ENCODE measurements around the gene MEIS2.

MEIS2 gene

GRCh38 chr15:36933255-36933990 is 166.9 kb downstream of the MEIS2 start:
- H3K4me1 Mint-ChIP-seq = peaks cover 16% of the 10 kb centered on the region
- peaks cover 71% of the 10 kb centered on the region for H3K36me3 Mint-ChIP-seq (ENCODE audit: low read depth)
- H3K4me3 Mint-ChIP-seq = no peak overlapping the region
- no peaks in the 10 kb centered on the region for H3K27me3 Mint-ChIP-seq (ENCODE audit: low read depth)
- TF ChIP-seq, protein P1, sequence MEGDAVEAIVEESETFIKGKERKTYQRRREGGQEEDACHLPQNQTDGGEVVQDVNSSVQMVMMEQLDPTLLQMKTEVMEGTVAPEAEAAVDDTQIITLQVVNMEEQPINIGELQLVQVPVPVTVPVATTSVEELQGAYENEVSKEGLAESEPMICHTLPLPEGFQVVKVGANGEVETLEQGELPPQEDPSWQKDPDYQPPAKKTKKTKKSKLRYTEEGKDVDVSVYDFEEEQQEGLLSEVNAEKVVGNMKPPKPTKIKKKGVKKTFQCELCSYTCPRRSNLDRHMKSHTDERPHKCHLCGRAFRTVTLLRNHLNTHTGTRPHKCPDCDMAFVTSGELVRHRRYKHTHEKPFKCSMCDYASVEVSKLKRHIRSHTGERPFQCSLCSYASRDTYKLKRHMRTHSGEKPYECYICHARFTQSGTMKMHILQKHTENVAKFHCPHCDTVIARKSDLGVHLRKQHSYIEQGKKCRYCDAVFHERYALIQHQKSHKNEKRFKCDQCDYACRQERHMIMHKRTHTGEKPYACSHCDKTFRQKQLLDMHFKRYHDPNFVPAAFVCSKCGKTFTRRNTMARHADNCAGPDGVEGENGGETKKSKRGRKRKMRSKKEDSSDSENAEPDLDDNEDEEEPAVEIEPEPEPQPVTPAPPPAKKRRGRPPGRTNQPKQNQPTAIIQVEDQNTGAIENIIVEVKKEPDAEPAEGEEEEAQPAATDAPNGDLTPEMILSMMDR (IDR thresholded peaks at IDR 0.05; ENCODE audit: unreplicated experiment in 3 of 3) = no peak
- peaks cover 3% of the 10 kb centered on the region for H3K9me3 Mint-ChIP-seq
- peak overlapping the region in 1 of 3 experiments; percentile 17 for H3K27ac Mint-ChIP-seq

DNA sequence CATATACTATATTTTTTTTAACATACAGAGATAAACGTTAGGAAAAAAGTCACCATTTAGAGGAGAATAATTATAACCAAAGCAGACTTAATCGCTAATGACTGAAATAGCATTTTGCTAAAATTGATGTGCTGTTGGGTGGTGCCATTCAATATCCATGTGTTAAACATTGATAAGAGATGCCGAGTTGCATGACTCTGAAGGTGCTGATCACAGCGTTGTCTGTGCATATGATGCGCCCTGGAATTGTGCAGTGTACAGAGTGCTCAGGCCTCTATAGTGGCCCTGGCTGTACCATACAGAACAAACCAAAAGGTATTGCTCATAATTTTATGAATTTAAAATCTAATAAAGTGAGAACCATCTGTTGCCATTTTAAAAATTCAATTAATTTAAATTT is 168.3 kb downstream of the MEIS2 start:
- TF ChIP-seq, protein P1 (IDR thresholded peaks at IDR 0.05; ENCODE audit: unreplicated experiment in 3 of 3) = no peak
- no peak overlapping the region for H3K4me3 Mint-ChIP-seq
- H3K27ac Mint-ChIP-seq = no peak overlapping the region
- peaks cover 75% of the 10 kb centered on the region for H3K36me3 Mint-ChIP-seq (ENCODE audit: low read depth)
- H3K27me3 Mint-ChIP-seq (ENCODE audit: low read depth) = no peaks in the 10 kb centered on the region
- peaks cover 20% of the 10 kb centered on the region for H3K4me1 Mint-ChIP-seq
- H3K9me3 Mint-ChIP-seq = peaks cover 3% of the 10 kb centered on the region

GRCh38 chr15:36931434-36931833 is 168.9 kb downstream of the MEIS2 start:
- H3K27ac Mint-ChIP-seq = no peak overlapping the region
- peaks cover 27% of the 10 kb centered on the region for H3K4me1 Mint-ChIP-seq
- peaks cover 72% of the 10 kb centered on the region for H3K36me3 Mint-ChIP-seq (ENCODE audit: low read depth)
- TF ChIP-seq, protein P1 (IDR thresholded peaks at IDR 0.05; ENCODE audit: unreplicated experiment in 3 of 3) = no peak
- no peak overlapping the region for H3K4me3 Mint-ChIP-seq
- peaks cover 3% of the 10 kb centered on the region for H3K9me3 Mint-ChIP-seq
- no peaks in the 10 kb centered on the region for H3K27me3 Mint-ChIP-seq (ENCODE audit: low read depth)

DNA sequence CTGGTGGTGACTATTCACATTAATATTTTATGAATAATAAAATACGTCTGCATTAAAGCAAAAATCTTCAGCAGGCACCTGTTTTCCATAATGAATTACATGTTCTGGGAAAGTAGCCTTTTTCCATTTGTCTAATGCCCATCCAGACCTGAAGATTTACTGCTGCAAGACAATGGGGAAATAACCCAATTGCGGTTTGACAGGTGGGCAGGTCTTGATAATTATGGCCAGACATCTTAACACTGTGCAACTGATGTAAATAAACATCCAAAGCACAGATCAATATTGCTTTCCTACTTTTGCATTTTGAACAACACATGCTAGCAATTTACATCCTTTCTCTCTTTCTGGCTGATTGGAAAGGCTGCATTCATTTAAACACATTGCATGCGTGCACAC is 173.9 kb downstream of the MEIS2 start:
- TF ChIP-seq, protein P1 (IDR thresholded peaks at IDR 0.05; ENCODE audit: unreplicated experiment in 3 of 3) = no peak
- Mint-ChIP-seq H3K4me3 (no peak overlapping the region), H3K4me1 (peaks cover 59% of the 10 kb centered on the region), H3K27ac (peak overlapping the region in 2 of 3 experiments; percentile 24 to 32), H3K9me3 (peaks cover 3% of the 10 kb centered on the region), H3K27me3 (ENCODE audit: low read depth) (no peaks in the 10 kb centered on the region), H3K36me3 (ENCODE audit: low read depth) (peaks cover 75% of the 10 kb centered on the region)

DNA sequence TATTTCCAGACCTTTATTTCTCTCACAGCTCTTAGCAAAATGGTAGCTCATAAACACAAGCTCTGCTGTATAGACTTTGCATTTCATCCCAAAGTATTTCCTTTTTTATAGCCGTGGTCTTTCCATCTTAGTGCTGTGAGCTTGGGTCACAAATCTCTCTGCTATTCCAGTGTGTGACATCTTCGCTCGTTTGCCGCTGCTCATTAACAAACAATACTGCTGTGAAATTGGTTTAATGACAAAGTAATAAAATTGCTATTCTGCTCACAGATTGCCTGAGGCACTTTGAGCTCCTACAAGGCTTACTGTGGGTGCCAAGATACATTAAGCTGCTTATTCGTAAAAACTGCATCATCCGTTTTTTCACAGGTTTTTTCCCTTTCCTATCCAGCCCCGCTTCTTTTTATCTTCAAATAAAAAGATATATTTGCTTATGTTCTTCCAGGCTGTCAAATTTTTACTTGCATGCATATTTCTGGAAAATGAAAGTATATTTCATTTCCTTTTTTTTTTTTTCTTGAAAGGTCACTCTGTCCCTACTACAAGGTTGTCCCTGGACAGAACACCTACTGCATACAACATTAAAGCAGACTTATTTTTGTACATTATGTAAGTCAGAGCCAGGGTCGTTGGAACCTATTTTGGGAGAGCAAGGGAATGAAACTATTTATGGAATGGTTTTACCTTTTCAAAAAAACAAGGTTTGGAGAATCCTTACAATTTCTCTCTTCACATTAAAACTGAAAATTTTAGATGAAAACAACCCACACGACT is 174.5 kb downstream of the MEIS2 start:
- Mint-ChIP-seq H3K27ac (peak overlapping the region; percentile 59 to 85 (median 73)), H3K27me3 (ENCODE audit: low read depth) (no peaks in the 10 kb centered on the region), H3K4me3 (peak overlapping the region in 1 of 3 experiments; percentile 49), H3K9me3 (peaks cover 3% of the 10 kb centered on the region), H3K36me3 (ENCODE audit: low read depth) (peaks cover 75% of the 10 kb centered on the region), H3K4me1 (peaks cover 61% of the 10 kb centered on the region)
- TF ChIP-seq, protein P1 (IDR thresholded peaks at IDR 0.05; ENCODE audit: unreplicated experiment in 3 of 3) = no peak

Data from nephron (organoid).